GM19328 (cell line): ENCODE data around the gene LMAN1L.
"Not testable (repeated sequence)": the region's sequence is repeated elsewhere in the genome, so short reads cannot be mapped to it uniquely, and the experiment has no call there.

ENCODE experiments used
- ATAC-seq: cut with Tn5 transposase; IDR thresholded peaks from one replicate; pipeline ENCODE4 v1.9.1; 2021; ENCODE audit warnings: mild to moderate bottlenecking, moderate library complexity; ENCODE audit not compliant: unreplicated experiment

Gene LMAN1L

GRCh38 chr15:74782259-74783071 is 30.2 kb upstream of the LMAN1L start:
- ATAC-seq: peak; percentile 11

- no peak for ATAC-seq
Observed at GRCh38 chr15:74783072-74783807, 29.4 kb upstream of the LMAN1L start.

DNA sequence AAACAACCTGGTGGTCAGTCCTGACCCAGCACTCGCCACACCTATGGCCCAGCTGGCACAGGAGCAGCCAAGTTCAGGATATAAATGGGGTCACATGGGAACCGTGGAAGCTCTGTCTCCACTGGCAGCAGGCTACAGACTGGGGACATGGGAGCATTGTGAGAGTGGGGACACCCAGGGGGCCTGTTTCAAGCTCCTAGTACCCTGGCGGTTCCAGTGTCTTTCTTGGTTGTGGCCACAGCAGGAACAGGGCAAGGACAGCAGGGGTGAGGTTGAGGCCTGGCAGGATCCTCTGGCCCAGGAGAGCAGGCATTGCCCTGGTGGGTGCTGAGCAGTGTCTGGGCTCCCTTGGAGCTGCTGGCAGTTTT is 28.8 kb upstream of the LMAN1L start:
- ATAC-seq: no peak

GRCh38 chr15:74784426-74785193 is 28.0 kb upstream of the LMAN1L start:
- no peak for ATAC-seq

DNA sequence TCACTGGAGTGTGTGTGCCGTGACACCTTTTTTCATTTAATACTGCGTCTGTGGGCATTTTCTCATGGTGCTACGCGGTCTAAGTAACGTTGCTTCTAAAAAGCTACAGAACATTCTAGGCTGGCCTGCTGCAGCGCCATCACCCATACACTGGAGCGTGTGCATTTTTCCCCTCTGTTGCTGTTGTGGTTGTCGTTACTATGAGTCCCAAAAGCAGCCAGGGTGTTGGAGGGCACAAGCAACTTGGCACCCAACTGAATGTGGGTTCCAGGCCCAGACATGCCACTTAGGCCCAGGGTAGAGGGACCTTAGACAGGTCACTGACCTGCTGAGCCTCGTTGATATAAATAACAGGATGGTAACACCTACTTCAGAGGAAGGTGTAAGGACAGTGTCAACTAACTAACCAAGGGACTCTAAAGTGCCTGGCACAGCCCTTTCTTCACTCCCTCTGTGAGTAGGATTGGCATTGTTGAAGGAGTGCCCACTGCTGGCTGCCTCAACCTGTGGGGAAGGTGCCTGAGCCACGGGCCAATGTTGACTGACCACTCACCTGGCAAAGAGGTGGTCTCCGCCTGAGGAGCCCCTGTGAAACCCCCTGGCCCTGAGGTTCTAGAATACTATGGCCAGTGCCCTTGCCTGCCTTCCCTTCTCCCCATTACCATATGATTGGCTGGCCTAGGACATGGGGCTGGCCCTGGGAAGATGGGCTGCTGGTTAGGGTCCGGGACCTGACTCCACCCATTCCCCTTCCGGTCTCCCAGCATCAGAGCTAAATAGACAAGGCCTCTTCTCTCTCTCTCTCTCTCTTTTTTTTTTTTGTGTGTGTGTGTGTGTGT is 27.2 kb upstream of the LMAN1L start:
- ATAC-seq: no peak

GRCh38 chr15:74786081-74786480 is 26.6 kb upstream of the LMAN1L start:
- ATAC-seq: not testable (repeated sequence)

DNA sequence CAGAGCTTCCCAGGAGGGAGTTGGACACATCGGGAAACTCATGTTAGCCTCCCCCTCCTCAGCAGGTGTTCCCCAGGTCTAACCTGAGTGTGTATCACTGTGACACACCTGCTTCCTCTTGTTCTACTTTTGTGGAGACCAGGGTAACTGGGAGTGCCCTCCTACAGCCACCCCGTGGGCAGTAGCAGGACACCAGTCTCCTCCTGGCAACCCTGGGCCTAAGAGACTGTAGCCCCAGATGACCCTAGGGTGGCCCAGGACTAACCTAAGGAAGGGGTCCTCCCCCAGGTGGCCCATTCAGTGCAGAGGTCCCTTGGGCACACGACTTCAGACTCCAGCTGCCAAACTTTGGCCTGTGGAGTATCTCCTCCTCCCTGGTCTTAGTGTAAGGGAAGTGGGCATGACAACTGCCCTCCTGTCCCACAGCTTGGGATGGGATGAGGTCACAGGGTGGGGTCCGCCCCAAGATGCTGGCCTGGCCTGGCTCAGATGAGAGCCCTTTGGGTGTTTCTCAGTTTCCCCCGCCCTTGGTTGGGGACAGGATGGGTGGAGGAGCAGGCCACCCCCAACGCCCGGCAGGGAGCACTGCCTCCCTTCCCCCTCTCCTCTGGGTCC is 26.0 kb upstream of the LMAN1L start:
- no peak for ATAC-seq

DNA sequence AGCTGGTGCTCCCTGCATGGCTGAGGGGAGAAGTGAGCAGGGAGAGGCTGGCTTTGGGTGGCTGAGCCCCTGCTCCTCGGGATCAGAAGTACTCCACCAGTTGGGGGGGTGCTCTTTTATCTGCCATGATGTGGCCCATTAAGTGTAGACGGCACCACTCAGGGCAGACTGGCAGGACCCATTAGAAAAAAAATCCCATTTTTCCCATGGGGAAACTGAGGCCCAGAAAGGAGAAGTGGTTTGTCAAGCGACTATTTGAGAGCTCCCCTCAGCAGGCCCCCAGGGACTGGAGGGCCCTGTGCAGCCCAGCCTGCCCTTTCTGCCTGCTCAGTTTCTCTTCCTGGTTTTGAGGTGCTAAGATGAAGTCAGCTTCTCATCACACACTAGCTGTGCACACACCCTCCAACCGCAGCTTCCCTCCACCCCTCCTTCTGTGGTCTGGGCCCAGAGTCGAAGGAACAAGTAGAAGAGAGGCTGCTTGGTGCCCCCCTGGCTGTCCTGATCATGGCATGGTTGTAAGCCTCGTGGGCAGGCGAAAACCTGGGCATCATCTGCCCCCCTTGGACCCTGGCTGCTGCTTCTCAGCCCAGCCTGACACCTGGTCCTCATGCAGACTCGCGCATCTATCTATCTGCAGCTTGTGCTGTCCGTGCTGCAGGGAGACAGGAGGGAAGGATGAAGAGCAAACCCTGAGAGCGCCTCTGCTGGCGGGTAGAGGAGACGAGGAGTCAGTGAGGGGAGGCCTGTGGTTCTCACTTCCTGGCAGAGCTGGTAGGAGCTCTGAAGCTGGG is 25.2 kb upstream of the LMAN1L start:
- peak; percentile 41 for ATAC-seq

- ATAC-seq: no peak
Observed at GRCh38 chr15:74788042-74788682, 24.5 kb upstream of the LMAN1L start.

- ATAC-seq: no peak
Observed at GRCh38 chr15:74788683-74789151, 23.9 kb upstream of the LMAN1L start.

DNA sequence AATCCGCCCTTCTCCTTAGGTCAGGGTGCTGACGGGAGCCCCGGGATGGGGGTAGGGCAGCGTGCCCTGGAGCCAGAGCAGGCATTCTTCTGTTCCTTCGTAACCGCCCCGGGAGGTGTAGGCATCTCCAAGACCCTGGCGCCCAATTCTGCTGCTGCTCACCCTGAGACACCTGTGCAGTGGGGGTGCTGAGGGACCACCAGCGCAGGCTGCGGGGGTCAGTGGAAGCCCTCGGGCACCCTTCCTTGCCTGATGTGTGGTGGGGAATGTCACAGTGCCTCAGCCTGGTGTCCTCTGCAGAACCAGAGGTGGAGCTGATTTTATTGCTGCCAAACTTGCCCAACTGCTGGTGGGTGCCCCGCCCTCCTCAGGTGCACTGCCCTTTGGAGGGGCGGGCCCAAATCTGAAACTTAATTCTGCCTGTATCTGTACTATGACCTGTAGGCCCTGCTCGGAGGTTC is 23.4 kb upstream of the LMAN1L start:
- ATAC-seq: no peak

DNA sequence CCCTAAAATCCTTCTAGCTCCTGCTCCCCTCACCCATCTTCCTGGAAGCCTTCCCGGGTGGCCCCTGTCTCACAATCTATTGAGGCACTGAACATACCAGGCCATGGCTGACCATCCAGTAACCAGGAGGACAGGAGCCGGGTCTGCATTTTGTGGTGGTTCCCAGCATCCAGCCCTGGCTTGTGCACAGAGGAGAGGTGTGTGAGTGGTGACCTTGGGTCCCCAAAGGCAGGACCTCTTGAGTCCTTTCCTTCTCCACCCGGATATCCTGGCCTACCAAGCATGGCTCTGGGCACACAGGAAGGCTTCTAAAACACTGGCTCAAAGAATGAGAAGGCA is 22.9 kb upstream of the LMAN1L start:
- no peak for ATAC-seq

DNA sequence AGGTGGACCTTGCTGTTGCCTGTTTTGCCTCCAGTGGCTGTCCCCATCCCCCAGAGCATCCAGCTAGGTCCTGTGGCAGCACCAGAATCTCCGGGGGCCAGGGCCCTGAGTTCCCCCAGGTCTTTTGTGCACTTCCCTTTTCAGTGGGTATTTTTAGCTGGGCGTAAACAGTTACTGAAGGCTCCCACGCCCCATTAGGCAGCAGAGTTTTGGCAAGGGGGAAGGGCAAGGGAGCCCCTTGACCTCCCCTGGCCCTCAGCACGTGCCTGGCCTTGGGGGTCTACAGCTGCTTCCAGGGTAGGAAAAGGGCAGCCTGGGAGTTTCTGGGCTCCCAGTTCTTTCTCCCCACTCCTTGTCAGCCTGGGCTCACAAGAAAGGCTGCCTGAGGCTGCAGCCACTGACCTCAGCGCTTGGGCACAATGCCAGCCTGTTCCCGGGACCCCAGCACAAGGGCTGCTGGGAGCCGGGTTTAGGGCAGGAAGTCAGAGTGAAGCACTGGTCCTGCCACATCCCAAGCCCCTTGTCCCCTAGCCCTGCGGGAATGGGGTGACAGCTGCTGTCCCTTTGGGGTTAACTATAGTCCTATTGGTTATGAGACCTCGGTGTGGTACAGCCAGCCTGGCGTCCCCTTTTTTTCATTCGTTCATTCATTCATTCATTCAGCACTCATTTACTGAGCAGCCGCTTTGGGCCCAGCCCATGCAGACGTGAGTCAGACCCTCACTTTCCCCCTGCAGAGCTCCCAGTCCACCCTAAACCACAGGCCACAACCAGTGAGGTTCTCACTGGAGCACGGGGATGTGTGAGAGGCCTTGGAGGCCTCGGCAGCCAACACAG is 22.3 kb upstream of the LMAN1L start:
- ATAC-seq: no peak

DNA sequence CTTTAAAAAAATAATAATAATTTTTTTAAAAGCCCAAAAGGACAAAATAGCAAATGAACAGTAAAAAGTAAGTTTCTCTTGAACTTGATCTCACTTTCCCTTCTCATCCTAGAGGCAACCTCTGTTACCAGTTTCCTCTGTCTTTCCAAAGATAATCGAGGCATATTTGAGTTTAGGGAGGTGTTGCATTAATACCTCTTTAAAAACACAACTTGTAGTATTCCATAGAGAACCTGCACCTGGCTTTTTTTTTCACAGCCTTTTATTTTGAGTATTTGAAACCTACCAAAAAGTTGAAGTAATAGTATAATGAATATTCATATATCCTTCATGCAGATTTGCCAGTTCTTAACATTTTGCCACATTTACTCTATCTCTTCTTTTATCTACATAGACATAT is 21.6 kb upstream of the LMAN1L start:
- ATAC-seq: no peak

DNA sequence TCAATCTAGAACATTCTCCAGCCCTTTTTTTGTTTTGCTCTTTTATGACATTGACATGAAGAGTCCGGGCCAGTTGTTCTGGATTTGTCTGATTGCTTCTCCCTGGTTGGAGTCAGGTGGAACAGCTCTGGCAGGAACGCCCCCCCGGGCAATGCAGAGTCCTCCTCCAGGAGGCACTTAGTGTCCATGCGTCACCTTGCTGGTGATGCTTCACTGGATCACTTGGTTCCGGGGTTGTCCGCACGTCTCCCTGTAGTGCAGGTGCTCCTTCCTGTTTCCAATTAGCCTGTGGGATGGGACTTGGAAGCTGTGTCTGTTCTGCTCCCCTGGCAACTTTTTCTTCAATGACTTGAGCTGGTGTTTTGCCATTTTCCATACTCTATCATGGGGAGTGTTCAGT is 21.0 kb upstream of the LMAN1L start:
- no peak for ATAC-seq

GRCh38 chr15:74792227-74793016 is 20.2 kb upstream of the LMAN1L start:
- no peak for ATAC-seq
